GM18505 (cell line): ENCODE results near the gene KYNU.
"Not testable (repeated sequence)": the region's sequence is repeated elsewhere in the genome, so short reads cannot be mapped to it uniquely, and the experiment has no call there.

Experiments
- ATAC-seq: cut with Tn5 transposase; IDR thresholded peaks from one replicate; pipeline ENCODE4 v1.9.1; 2021; ENCODE audit not compliant: unreplicated experiment
- POLR2A ChIP-seq: IDR thresholded peaks from 4 replicates; pipeline ENCODE4 v1.6.1; 2011; ENCODE audit warnings: borderline replicate concordance; ENCODE audit not compliant: insufficient read depth, insufficient read length; ENCODE audit errors: extremely low read depth

Gene KYNU

GRCh38 chr2:142918624-142919023 lies 41.2 kb downstream of the KYNU start:
- TF ChIP-seq POLR2A = no peak
- no peak for ATAC-seq

GRCh38 chr2:142920571-142920970 lies 43.1 kb downstream of the KYNU start:
- TF ChIP-seq POLR2A = no peak
- no peak for ATAC-seq

- TF ChIP-seq POLR2A = no peak
- ATAC-seq = no peak
Observed at GRCh38 chr2:142926445-142926844, 49.0 kb downstream of the KYNU start.

- no peak for ATAC-seq
- TF ChIP-seq POLR2A = no peak
Observed at GRCh38 chr2:142930835-142931398, 53.5 kb downstream of the KYNU start.

- ATAC-seq = no peak
- TF ChIP-seq POLR2A = no peak
Observed at GRCh38 chr2:142933916-142934315, 56.5 kb downstream of the KYNU start.

GRCh38 chr2:142935563-142936089 lies 58.2 kb downstream of the KYNU start:
- no peak for TF ChIP-seq POLR2A
- ATAC-seq = no peak

- ATAC-seq = no peak
- no peak for TF ChIP-seq POLR2A
Observed at GRCh38 chr2:142936629-142937028, 59.2 kb downstream of the KYNU start.

GRCh38 chr2:142937347-142937746 lies 59.9 kb downstream of the KYNU start:
- no peak for TF ChIP-seq POLR2A
- ATAC-seq = no peak

- no peak for ATAC-seq
- TF ChIP-seq POLR2A = no peak
Observed at GRCh38 chr2:142938240-142938639, 60.8 kb downstream of the KYNU start.

GRCh38 chr2:142940606-142941223 lies 63.3 kb downstream of the KYNU start:
- TF ChIP-seq POLR2A = no peak
- no peak for ATAC-seq

GRCh38 chr2:142942690-142943089 lies 65.2 kb downstream of the KYNU start:
- no peak for TF ChIP-seq POLR2A
- no peak for ATAC-seq

GRCh38 chr2:142944264-142944663 lies 66.8 kb downstream of the KYNU start:
- no peak for ATAC-seq
- no peak for TF ChIP-seq POLR2A

GRCh38 chr2:142944721-142945120 lies 67.3 kb downstream of the KYNU start:
- ATAC-seq = no peak
- no peak for TF ChIP-seq POLR2A

- no peak for ATAC-seq
- TF ChIP-seq POLR2A = no peak
Observed at GRCh38 chr2:142946941-142947340, 69.5 kb downstream of the KYNU start.

- not testable (repeated sequence) for ATAC-seq
Observed at GRCh38 chr2:142948723-142949122, 71.3 kb downstream of the KYNU start.

- not testable (repeated sequence) for ATAC-seq
Observed at GRCh38 chr2:142950323-142950722, 72.9 kb downstream of the KYNU start.
